ENCODE results near the gene MDM2.

GRCh38 chr12:68884251-68884650 is 76.3 kb downstream of the MDM2 start:
- no peak for TF ChIP-seq CTCF (IDR thresholded peaks at IDR 0.05; ENCODE audit: control extremely low read depth in 1 of 3, insufficient read depth in 1 of 3, low read depth in 1 of 3, low read length in 3 of 3)
- no peak for TF ChIP-seq SAP30 (IDR thresholded peaks at IDR 0.05; ENCODE audit: insufficient read depth, insufficient replicate concordance, low read length)
- TF ChIP-seq RFX5 (IDR thresholded peaks at IDR 0.05; ENCODE audit: borderline replicate concordance, low read depth, low read length) = no peak
- TF ChIP-seq MAFK (IDR thresholded peaks at IDR 0.05; ENCODE audit: low read depth, low read length) = no peak

Data from H1 (cell line).